H9 (cell line): ENCODE data around the gene OIT3. TPM values are rescaled to one million over a fixed set of nuclear protein-coding genes. Genes with fewer than 3 reads are reported as not detected.

Experiments
- DNase-seq: peaks from one replicate; pipeline ENCODE4 v3.0.0-alpha.2; 2017
- H2AFZ ChIP-seq: one replicate; pipeline ENCODE4 v1.6.1; 2013; ENCODE audit warnings: mild to moderate bottlenecking, low read length, control low read depth, moderate library complexity
- H2AK5ac ChIP-seq: 2 replicates; pipeline ENCODE4 v1.6.1; 2013; ENCODE audit warnings: low read length, control low read depth, mixed read lengths; ENCODE audit not compliant: insufficient read length
- H2BK120ac ChIP-seq: one replicate; pipeline ENCODE4 v1.6.1; 2013; ENCODE audit warnings: low read depth, mild to moderate bottlenecking, low read length, control low read depth, inconsistent platforms; ENCODE audit not compliant: poor library complexity, severe bottlenecking
- H2BK12ac ChIP-seq: 2 replicates; pipeline ENCODE4 v1.6.1; 2013; ENCODE audit warnings: low read length, control low read depth, mixed read lengths, low read depth; ENCODE audit not compliant: insufficient read length
- H2BK15ac ChIP-seq: 2 replicates; pipeline ENCODE4 v1.6.1; 2013; ENCODE audit warnings: low read depth, low read length, control low read depth
- H2BK20ac ChIP-seq: one replicate; pipeline ENCODE4 v1.6.1; 2013; ENCODE audit warnings: low read depth, mild to moderate bottlenecking, low read length, control low read depth, inconsistent platforms; ENCODE audit not compliant: poor library complexity, severe bottlenecking
- H2BK5ac ChIP-seq: 2 replicates; pipeline ENCODE4 v1.6.1; 2013; ENCODE audit warnings: low read length, control low read depth, mixed read lengths; ENCODE audit not compliant: insufficient read length
- H3K14ac ChIP-seq: 2 replicates; pipeline ENCODE4 v1.6.1; 2013; ENCODE audit warnings: low read length, control low read depth; ENCODE audit not compliant: insufficient read depth
- H3K18ac ChIP-seq: 2 replicates; pipeline ENCODE4 v1.6.1; 2013; ENCODE audit warnings: low read depth, mild to moderate bottlenecking, mixed read lengths, low read length, control low read depth; ENCODE audit not compliant: insufficient read length
- H3K23ac ChIP-seq: 2 replicates; pipeline ENCODE4 v1.6.1; 2013; ENCODE audit warnings: low read length, control low read depth, mixed read lengths, low read depth; ENCODE audit not compliant: insufficient read length
- H3K23me2 ChIP-seq: 2 replicates; pipeline ENCODE4 v1.6.1; 2013; ENCODE audit warnings: low read depth, mild to moderate bottlenecking, mixed read lengths, low read length, control low read depth; ENCODE audit not compliant: insufficient read length, poor library complexity, severe bottlenecking
- H3K27ac ChIP-seq: 2 replicates; pipeline ENCODE4 v1.5.1; 2013; ENCODE audit warnings: low read length, control low read depth, mixed read lengths, low read depth; ENCODE audit not compliant: insufficient read length
- H3K27me3 ChIP-seq: 2 replicates; pipeline ENCODE4 v1.6.1; 2013; ENCODE audit warnings: low read length, control low read depth, inconsistent platforms; ENCODE audit not compliant: insufficient read depth
- H3K4ac ChIP-seq: 2 replicates; pipeline ENCODE4 v1.6.1; 2013; ENCODE audit warnings: low read depth, mild to moderate bottlenecking, control low read depth, inconsistent platforms, low read length, moderate library complexity
- H3K4me1 ChIP-seq: 2 replicates; pipeline ENCODE4 v1.6.1; 2013; ENCODE audit warnings: low read length, control low read depth, inconsistent platforms; ENCODE audit not compliant: insufficient read depth
- H3K4me2 ChIP-seq: 2 replicates; pipeline ENCODE4 v1.6.1; 2013; ENCODE audit warnings: low read length, control low read depth, mixed read lengths; ENCODE audit not compliant: insufficient read length, insufficient read depth
- H3K56ac ChIP-seq: 2 replicates; pipeline ENCODE4 v1.6.1; 2013; ENCODE audit warnings: low read depth, mild to moderate bottlenecking, mixed read lengths, low read length, control low read depth; ENCODE audit not compliant: insufficient read length
- H3K79me1 ChIP-seq: 2 replicates; pipeline ENCODE4 v1.6.1; 2013; ENCODE audit warnings: low read depth, mild to moderate bottlenecking, moderate library complexity, low read length, control low read depth, inconsistent platforms; ENCODE audit not compliant: insufficient read depth, poor library complexity, severe bottlenecking
- H3K79me2 ChIP-seq: 2 replicates; pipeline ENCODE4 v1.6.1; 2013; ENCODE audit warnings: low read length, control low read depth, inconsistent platforms; ENCODE audit not compliant: insufficient read depth
- H3K9ac ChIP-seq: 2 replicates; pipeline ENCODE4 v1.6.1; 2013; ENCODE audit warnings: low read length, control low read depth, mixed read lengths; ENCODE audit not compliant: insufficient read length; ENCODE audit errors: extremely low read depth
- H3K9me3 ChIP-seq: one replicate; pipeline ENCODE4 v1.6.1; 2013; ENCODE audit warnings: low read depth, low read length, inconsistent platforms; ENCODE audit not compliant: control insufficient read depth
- H3T11ph ChIP-seq: one replicate; pipeline ENCODE4 v1.6.1; 2013; ENCODE audit warnings: mild to moderate bottlenecking, low read length, control low read depth, inconsistent platforms
- H4K20me1 ChIP-seq: one replicate; pipeline ENCODE4 v1.6.1; 2013; ENCODE audit not compliant: control insufficient read depth, insufficient read length, insufficient read depth
- H4K5ac ChIP-seq: 2 replicates; pipeline ENCODE4 v1.6.1; 2013; ENCODE audit warnings: low read depth, mild to moderate bottlenecking, mixed read lengths, low read length, control low read depth; ENCODE audit not compliant: insufficient read length
- H4K8ac ChIP-seq: replicated peaks from 2 replicates; pipeline ENCODE4 v1.6.1; 2013; ENCODE audit warnings: low read length, control low read depth, mixed read lengths, low read depth; ENCODE audit not compliant: insufficient read length
- H4K91ac ChIP-seq: 2 replicates; pipeline ENCODE4 v1.6.1; 2013; ENCODE audit warnings: low read depth, mild to moderate bottlenecking, moderate library complexity, mixed read lengths, low read length, control low read depth; ENCODE audit not compliant: insufficient read length
- H3K27ac Mint-ChIP-seq, 3 experiments: 2 replicates in 2 of 3; 3 replicates in 1 of 3; pipeline ENCODE4 v1.8.0; 2020 to 2021; ENCODE audit warnings: mixed read lengths in 3 of 3, mild to moderate bottlenecking in 1 of 3, moderate library complexity in 1 of 3
- H3K27me3 Mint-ChIP-seq: 2 replicates; pipeline ENCODE4 v1.8.0; 2021; ENCODE audit warnings: low read depth, mild to moderate bottlenecking, moderate library complexity, mixed read lengths
- H3K36me3 Mint-ChIP-seq, 3 experiments: 2 replicates in 2 of 3; 3 replicates in 1 of 3; pipeline ENCODE4 v1.8.0; 2020 to 2021; ENCODE audit warnings: low read depth in 3 of 3, mixed read lengths in 3 of 3; ENCODE audit not compliant: insufficient read depth in 1 of 3
- H3K4me1 Mint-ChIP-seq, 2 experiments: 2 replicates each; pipeline ENCODE4 v1.8.0; 2020; ENCODE audit warnings: mixed read lengths in 2 of 2
- H3K4me3 Mint-ChIP-seq, 2 experiments: 2 replicates in 1 of 2; 3 replicates in 1 of 2; pipeline ENCODE4 v1.8.0; 2020 to 2021; ENCODE audit warnings: mild to moderate bottlenecking in 2 of 2, mixed read lengths in 2 of 2, moderate library complexity in 1 of 2
- H3K9me3 Mint-ChIP-seq, 2 experiments: 2 replicates in 1 of 2; 3 replicates in 1 of 2; pipeline ENCODE4 v1.8.0; 2020; ENCODE audit warnings: mild to moderate bottlenecking in 2 of 2, mixed read lengths in 2 of 2, moderate library complexity in 1 of 2
- WGBS: extraction: QIAGEN DNeasy Blood & Tissue Kit; methylation state at CpG from one replicate; pipeline ENCODE4 v1.1.7; 2013; ENCODE audit warnings: missing lambda C conversion rate, low lambda C conversion rate, mixed read lengths; ENCODE audit not compliant: insufficient read length; ENCODE audit errors: extremely low coverage; 5-methylcytosine and 5-hydroxymethylcytosine counted together
- total RNA-seq: library from RNA; stranded (reverse); gene quantifications from 2 replicates; pipeline ENCODE4 v1.2.1, GENCODE V29; 2021
- TF ChIP-seq, protein P1 (sequence below): fragments of 200-600 bp; sonication (generic); conservative IDR thresholded peaks from 3 replicates; pipeline ENCODE4 v1.8.0; 2021; ENCODE audit warnings: antibody characterized with exemption, mild to moderate bottlenecking

The OIT3 gene
- total RNA-seq, 1 experiment from 2014 or later = not detected

DNA sequence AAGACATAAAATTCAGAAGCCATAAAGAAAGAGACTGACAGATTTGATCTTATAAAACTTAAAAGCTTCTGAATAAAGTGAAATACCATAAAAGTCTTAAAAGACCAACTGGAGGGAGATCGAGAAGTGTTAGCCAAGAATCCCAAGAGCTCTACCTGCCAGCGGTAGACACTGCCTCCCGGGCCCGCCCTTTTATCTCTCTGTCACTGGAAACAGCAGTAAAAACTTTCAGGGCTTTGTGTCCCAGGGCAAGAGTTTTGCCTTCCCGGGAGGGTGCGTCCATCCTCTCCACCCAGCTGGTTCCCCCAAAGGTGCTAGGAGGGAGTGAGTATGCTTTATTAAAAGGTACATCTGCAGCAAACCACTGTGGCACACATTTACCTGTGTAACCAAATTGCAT, 55.2 kb downstream of the OIT3 start:
- H2BK15ac ChIP-seq = no peak overlapping the region

More for the DNA sequence above, 55.2 kb downstream of the OIT3 start:
- H3K27ac Mint-ChIP-seq = peak overlapping the region in 1 of 3 experiments; percentile 58; a peak in 1 of 7 replicates
- no peak overlapping the region for H3K27ac ChIP-seq
- no peak overlapping the region for H3K9ac ChIP-seq
- no peaks in the 10 kb centered on the region for H3K9me3 ChIP-seq
- H3K4me2 ChIP-seq = no peak overlapping the region
- H2BK12ac ChIP-seq = no peak overlapping the region
- H3K9me3 Mint-ChIP-seq = no peaks in the 10 kb centered on the region
- H3K4me3 Mint-ChIP-seq = no peak overlapping the region
- no peaks in the 10 kb centered on the region for H3K79me1 ChIP-seq
- peaks cover 19 to 32% of the 10 kb centered on the region in 2 experiments for H3K4me1 Mint-ChIP-seq
- no peak overlapping the region for H3K23ac ChIP-seq
- H3K23me2 ChIP-seq = no peaks in the 10 kb centered on the region
- H2BK5ac ChIP-seq = no peak overlapping the region
- no peak for DNase-seq
- no peak overlapping the region for H2AK5ac ChIP-seq
- no peak overlapping the region for H3K4ac ChIP-seq
- H3K14ac ChIP-seq = no peak overlapping the region
- no peak overlapping the region for H4K8ac ChIP-seq
- no peaks in the 10 kb centered on the region for H4K20me1 ChIP-seq
- H4K91ac ChIP-seq = no peak overlapping the region
- H2BK120ac ChIP-seq = no peak overlapping the region
- no peak overlapping the region for H3K18ac ChIP-seq
- no CpG with 5 or more reads among the region's 6 CpGs for WGBS
- no peaks in the 10 kb centered on the region; the same call in 1 of the 2 replicates for H3K27me3 ChIP-seq
- TF ChIP-seq, protein P1, sequence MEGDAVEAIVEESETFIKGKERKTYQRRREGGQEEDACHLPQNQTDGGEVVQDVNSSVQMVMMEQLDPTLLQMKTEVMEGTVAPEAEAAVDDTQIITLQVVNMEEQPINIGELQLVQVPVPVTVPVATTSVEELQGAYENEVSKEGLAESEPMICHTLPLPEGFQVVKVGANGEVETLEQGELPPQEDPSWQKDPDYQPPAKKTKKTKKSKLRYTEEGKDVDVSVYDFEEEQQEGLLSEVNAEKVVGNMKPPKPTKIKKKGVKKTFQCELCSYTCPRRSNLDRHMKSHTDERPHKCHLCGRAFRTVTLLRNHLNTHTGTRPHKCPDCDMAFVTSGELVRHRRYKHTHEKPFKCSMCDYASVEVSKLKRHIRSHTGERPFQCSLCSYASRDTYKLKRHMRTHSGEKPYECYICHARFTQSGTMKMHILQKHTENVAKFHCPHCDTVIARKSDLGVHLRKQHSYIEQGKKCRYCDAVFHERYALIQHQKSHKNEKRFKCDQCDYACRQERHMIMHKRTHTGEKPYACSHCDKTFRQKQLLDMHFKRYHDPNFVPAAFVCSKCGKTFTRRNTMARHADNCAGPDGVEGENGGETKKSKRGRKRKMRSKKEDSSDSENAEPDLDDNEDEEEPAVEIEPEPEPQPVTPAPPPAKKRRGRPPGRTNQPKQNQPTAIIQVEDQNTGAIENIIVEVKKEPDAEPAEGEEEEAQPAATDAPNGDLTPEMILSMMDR = no peak
- no peaks in the 10 kb centered on the region for H3K79me2 ChIP-seq
- H3T11ph ChIP-seq = no peak overlapping the region
- no peak overlapping the region for H2AFZ ChIP-seq
- no peaks in the 10 kb centered on the region for H3K36me3 Mint-ChIP-seq
- no peak overlapping the region for H4K5ac ChIP-seq
- no peaks in the 10 kb centered on the region; the same call in 1 of the 2 replicates for H3K4me1 ChIP-seq
- no peak overlapping the region for H2BK20ac ChIP-seq
- H3K27me3 Mint-ChIP-seq = no peaks in the 10 kb centered on the region
- no peak overlapping the region for H3K56ac ChIP-seq
